HFFc6 (cell line): ENCODE measurements around the gene METRN. TPM values are rescaled to one million over a fixed set of nuclear protein-coding genes. Genes with fewer than 3 reads are reported as not detected.
"Not testable (repeated sequence)": the region's sequence is repeated elsewhere in the genome, so short reads cannot be mapped to it uniquely, and the experiment has no call there.

Experiments used
- DNase-seq: peaks from one replicate; pipeline ENCODE4 v3.0.0-alpha.2; 2018
- H3K27ac Mint-ChIP-seq: 2 replicates; pipeline ENCODE4 v1.8.0; 2020; ENCODE audit warnings: mild to moderate bottlenecking, mixed read lengths
- H3K27me3 Mint-ChIP-seq: 2 replicates; pipeline ENCODE4 v1.8.0; 2021; ENCODE audit warnings: mild to moderate bottlenecking, moderate library complexity, mixed read lengths; ENCODE audit not compliant: insufficient read depth
- H3K36me3 Mint-ChIP-seq: 2 replicates; pipeline ENCODE4 v1.8.0; 2021; ENCODE audit warnings: low read depth, mixed read lengths
- H3K4me1 Mint-ChIP-seq: 2 replicates; pipeline ENCODE4 v1.8.0; 2020; ENCODE audit warnings: low read depth, mixed read lengths
- H3K4me3 Mint-ChIP-seq: 2 replicates; pipeline ENCODE4 v1.8.0; 2020; ENCODE audit warnings: mild to moderate bottlenecking, moderate library complexity, mixed read lengths
- H3K9me3 Mint-ChIP-seq: 2 replicates; pipeline ENCODE4 v1.8.0; 2020; ENCODE audit warnings: mild to moderate bottlenecking, mixed read lengths
- total RNA-seq, 6 experiments: library from RNA; stranded (reverse); fragmentation: NEBNext Ultra II Directional; extraction: Animal tissue kit (Norgen Biotek cat#: 25700); gene quantifications; 2 replicates in 1 of 6; 3 replicates in 5 of 6; pipeline ENCODE4 v1.2.3, GENCODE V29; 2021
- TF ChIP-seq, protein P1 (sequence below): fragments of 200-600 bp; sonication (generic); IDR thresholded peaks from 2 replicates; pipeline ENCODE4 v1.5.0; 2021; ENCODE audit warnings: antibody characterized with exemption, mild to moderate bottlenecking

Gene METRN
- total RNA-seq, 6 experiments from 2014 or later, result 61.5 to 103 (median 70.4) TPM

DNA sequence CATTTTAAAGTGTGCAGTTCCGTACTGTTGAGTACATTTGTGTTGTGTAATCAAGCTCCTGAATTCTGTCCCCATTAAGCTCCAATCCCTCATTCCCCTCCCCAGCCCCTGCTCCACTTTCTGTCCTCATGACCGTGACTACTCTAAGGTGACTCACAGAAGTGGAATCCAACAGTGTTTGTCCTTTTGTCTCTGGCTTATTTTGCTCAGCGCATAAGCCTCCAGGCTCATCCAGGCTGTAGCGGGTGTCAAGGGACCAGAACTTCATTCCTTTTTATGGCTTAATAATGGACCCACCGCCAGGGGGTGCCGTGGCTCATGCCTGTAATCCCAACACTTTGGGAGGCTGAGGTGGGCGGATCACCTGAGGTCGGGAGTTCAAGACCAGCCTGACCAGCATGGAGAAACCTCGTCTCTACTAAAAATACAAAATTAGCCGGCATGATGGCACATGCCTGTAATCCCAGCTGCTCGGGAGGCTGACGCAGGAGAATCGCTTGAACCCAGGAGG lies 2.1 kb upstream of the METRN start:
- TF ChIP-seq, protein P1, sequence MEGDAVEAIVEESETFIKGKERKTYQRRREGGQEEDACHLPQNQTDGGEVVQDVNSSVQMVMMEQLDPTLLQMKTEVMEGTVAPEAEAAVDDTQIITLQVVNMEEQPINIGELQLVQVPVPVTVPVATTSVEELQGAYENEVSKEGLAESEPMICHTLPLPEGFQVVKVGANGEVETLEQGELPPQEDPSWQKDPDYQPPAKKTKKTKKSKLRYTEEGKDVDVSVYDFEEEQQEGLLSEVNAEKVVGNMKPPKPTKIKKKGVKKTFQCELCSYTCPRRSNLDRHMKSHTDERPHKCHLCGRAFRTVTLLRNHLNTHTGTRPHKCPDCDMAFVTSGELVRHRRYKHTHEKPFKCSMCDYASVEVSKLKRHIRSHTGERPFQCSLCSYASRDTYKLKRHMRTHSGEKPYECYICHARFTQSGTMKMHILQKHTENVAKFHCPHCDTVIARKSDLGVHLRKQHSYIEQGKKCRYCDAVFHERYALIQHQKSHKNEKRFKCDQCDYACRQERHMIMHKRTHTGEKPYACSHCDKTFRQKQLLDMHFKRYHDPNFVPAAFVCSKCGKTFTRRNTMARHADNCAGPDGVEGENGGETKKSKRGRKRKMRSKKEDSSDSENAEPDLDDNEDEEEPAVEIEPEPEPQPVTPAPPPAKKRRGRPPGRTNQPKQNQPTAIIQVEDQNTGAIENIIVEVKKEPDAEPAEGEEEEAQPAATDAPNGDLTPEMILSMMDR, result peak; percentile 88
- not testable (repeated sequence) for H3K36me3 Mint-ChIP-seq, H3K27me3 Mint-ChIP-seq, H3K4me3 Mint-ChIP-seq, H3K9me3 Mint-ChIP-seq
- peak; percentile 97 for DNase-seq
- peak overlapping the region; percentile 72 for H3K27ac Mint-ChIP-seq
- H3K4me1 Mint-ChIP-seq, result peaks cover 26% of the 10 kb centered on the region

- Mint-ChIP-seq H3K4me3 (no peak overlapping the region), H3K36me3 (no peaks in the 10 kb centered on the region), H3K27me3 (0 out of 2 replicates have a peak, but pooled peaks cover 2% of the 10 kb centered on the region), H3K9me3 (no peaks in the 10 kb centered on the region), H3K27ac (no peak overlapping the region), H3K4me1 (peaks cover 27% of the 10 kb centered on the region)
- TF ChIP-seq, protein P1, result no peak
- DNase-seq, result no peak
Observed at GRCh38 chr16:714079-714478, 839 bp upstream of the METRN start.

GRCh38 chr16:715477-716199 lies 720 bp downstream of the METRN start:
- peak overlapping the region; percentile 79 for H3K27ac Mint-ChIP-seq
- TF ChIP-seq, protein P1, result peak; percentile 60
- peak overlapping the region; percentile 87 for H3K4me3 Mint-ChIP-seq
- no peak for DNase-seq
- H3K27me3 Mint-ChIP-seq, result peaks cover 9% of the 10 kb centered on the region; the same call in 1 of the 2 replicates
- H3K9me3 Mint-ChIP-seq, result no peaks in the 10 kb centered on the region
- H3K36me3 Mint-ChIP-seq, result no peaks in the 10 kb centered on the region
- H3K4me1 Mint-ChIP-seq, result peaks cover 36% of the 10 kb centered on the region

- peak; percentile 39 for DNase-seq
- Mint-ChIP-seq H3K9me3 (no peaks in the 10 kb centered on the region), H3K4me3 (peak overlapping the region; percentile 87), H3K36me3 (no peaks in the 10 kb centered on the region), H3K4me1 (peaks cover 36% of the 10 kb centered on the region), H3K27ac (peak overlapping the region; percentile 79), H3K27me3 (peaks cover 9% of the 10 kb centered on the region; the same call in 1 of the 2 replicates)
- TF ChIP-seq, protein P1, result no peak
Observed at GRCh38 chr16:716200-716568, 1.3 kb downstream of the METRN start.

GRCh38 chr16:716768-717325 lies 1.9 kb downstream of the METRN start:
- Mint-ChIP-seq H3K36me3 (no peaks in the 10 kb centered on the region), H3K27ac (no peak overlapping the region), H3K9me3 (no peaks in the 10 kb centered on the region), H3K27me3 (peaks cover 9% of the 10 kb centered on the region; the same call in 1 of the 2 replicates), H3K4me3 (peak overlapping the region; percentile 87; the same call in 1 of the 2 replicates), H3K4me1 (peaks cover 36% of the 10 kb centered on the region)
- TF ChIP-seq, protein P1, result no peak
- no peak for DNase-seq
